Thyroid gland (tissue), 4 donors: ENCODE data around the gene WWP2. TPM values are rescaled to one million over a fixed set of nuclear protein-coding genes. Genes with fewer than 3 reads are reported as not detected.
A peak's percentile ranks its signal among the peaks of the same experiment; 100 is the strongest.

Experiments used
- DNase-seq, 2 donors: peaks; one replicate each; pipeline ENCODE4 v3.0.0-alpha.2; 2019
- H3K27ac ChIP-seq, 3 donors: fragments of 200-600 bp; sonication (generic); 1 replicate in 2 of 3; 2 replicates in 1 of 3; pipeline ENCODE4 v1.5.1; 2016 to 2019; ENCODE audit warnings: mild to moderate bottlenecking in 1 of 3, moderate library complexity in 1 of 3
- H3K27me3 ChIP-seq: fragments of 200-600 bp; sonication (generic); one replicate; pipeline ENCODE4 v1.5.1; 2019
- H3K36me3 ChIP-seq, 2 donors: fragments of 200-600 bp; sonication (generic); one replicate each; pipeline ENCODE4 v1.5.1; 2016 to 2019
- H3K4me1 ChIP-seq, 2 donors: fragments of 200-600 bp; sonication (generic); one replicate each; pipeline ENCODE4 v1.5.1; 2017 to 2019
- H3K4me3 ChIP-seq, 3 donors: fragments of 200-600 bp; sonication (generic); replicated peaks in 1 of 3; 1 replicate in 2 of 3; 2 replicates in 1 of 3; pipeline ENCODE4 v1.5.1; 2016; ENCODE audit warnings: mild to moderate bottlenecking in 1 of 3
- H3K9me3 ChIP-seq: fragments of 200-600 bp; sonication (generic); one replicate; pipeline ENCODE4 v1.5.1; 2017
- POLR2A ChIP-seq, 2 donors: fragments of 450-650 bp; IDR thresholded peaks; one replicate each; pipeline ENCODE4 v1.6.1; 2017; ENCODE audit warnings: antibody characterized with exemption in 2 of 2, mild to moderate bottlenecking in 2 of 2, moderate library complexity in 1 of 2
- WGBS, 2 donors: methylation state at CpG; one replicate each; pipeline ENCODE4 v1.1.5; 2017; 5-methylcytosine and 5-hydroxymethylcytosine counted together
- intact Hi-C: fragments of 100-400 bp; cut with DNase I; formaldehyde crosslinking; loops from one replicate; pipeline ENCODE4 v1.15.1; 2023
- total RNA-seq, 4 donors: library from RNA; depleted of rRNA; stranded (reverse); fragments of >200 nt; gene quantifications; one replicate each; pipeline ENCODE4 v1.2.3, GENCODE V29; 2016
- TF ChIP-seq, protein P1 (sequence below), 6 experiments: fragments of 200-600 bp in 3 of 6; fragments of 450-650 bp in 3 of 6; sonication (generic) in 3 of 6; IDR thresholded peaks; one replicate each; pipeline ENCODE4 v1.5.1; 2016 to 2019; ENCODE audit warnings: antibody characterized with exemption in 6 of 6, mild to moderate bottlenecking in 2 of 6, inconsistent platforms in 1 of 6, moderate library complexity in 1 of 6

WWP2 gene
- total RNA-seq, 4 donors from 2014 or later = 35.9 to 72.1 (median 47.7) TPM

DNA sequence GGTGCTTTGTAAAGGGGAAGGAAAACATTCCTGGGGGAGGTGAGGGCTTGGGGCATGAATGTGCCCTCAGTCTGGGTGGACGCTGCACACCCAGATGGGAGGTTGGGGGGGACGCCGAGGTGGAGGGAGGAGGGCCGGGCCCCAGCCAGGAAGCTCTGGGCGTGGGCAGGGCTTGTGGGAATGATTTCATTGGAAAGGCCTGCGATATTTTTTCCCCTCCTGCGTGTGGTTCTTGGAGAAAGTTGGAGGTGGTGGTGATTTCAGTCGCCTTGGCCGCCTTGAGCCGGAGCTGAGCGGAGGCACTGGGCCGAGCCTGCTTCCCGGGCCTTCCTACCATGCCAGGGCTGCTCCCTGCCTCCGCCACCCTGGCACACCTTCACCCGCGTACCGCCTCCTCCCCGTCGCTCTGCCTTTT, 162.7 kb downstream of the WWP2 start:
- no peak for DNase-seq

DNA sequence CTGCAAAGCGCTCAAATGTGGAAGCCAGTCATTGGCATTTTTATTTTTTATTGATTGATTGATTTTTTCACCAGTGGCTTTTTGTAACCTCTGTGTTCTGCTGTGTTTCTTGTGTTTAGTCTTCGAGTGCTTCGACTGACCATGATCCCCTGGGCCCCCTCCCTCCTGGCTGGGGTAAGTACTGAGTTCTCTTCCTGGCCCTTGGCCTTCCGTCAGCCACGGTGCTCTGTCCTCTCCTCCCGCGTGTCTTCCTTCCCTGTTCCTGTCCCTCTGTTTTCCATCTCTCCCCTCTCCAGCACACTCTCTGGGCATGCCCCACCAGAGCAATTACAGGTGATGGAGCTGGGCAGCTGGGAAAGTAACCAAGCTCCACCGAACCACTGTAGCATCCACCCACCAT, 163.2 kb downstream of the WWP2 start:
- Histone ChIP-seq H3K4me1 (peaks cover 0 to 9% of the 10 kb centered on the region in 2 donors), H3K27me3 (no peaks in the 10 kb centered on the region), H3K4me3 (no peak overlapping the region), H3K9me3 (no peaks in the 10 kb centered on the region), H3K36me3 (no peaks in the 10 kb centered on the region), H3K27ac (peak overlapping the region; percentile 32 to 56 (median 40))
- no peak for DNase-seq
- TF ChIP-seq, protein P1, sequence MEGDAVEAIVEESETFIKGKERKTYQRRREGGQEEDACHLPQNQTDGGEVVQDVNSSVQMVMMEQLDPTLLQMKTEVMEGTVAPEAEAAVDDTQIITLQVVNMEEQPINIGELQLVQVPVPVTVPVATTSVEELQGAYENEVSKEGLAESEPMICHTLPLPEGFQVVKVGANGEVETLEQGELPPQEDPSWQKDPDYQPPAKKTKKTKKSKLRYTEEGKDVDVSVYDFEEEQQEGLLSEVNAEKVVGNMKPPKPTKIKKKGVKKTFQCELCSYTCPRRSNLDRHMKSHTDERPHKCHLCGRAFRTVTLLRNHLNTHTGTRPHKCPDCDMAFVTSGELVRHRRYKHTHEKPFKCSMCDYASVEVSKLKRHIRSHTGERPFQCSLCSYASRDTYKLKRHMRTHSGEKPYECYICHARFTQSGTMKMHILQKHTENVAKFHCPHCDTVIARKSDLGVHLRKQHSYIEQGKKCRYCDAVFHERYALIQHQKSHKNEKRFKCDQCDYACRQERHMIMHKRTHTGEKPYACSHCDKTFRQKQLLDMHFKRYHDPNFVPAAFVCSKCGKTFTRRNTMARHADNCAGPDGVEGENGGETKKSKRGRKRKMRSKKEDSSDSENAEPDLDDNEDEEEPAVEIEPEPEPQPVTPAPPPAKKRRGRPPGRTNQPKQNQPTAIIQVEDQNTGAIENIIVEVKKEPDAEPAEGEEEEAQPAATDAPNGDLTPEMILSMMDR (IDR thresholded peaks at IDR 0.05) = no peak
- no peak for TF ChIP-seq POLR2A (IDR thresholded peaks at IDR 0.05)
- 71 to 73% methylated on average over 8 of the region's 8 CpGs for WGBS, 2 donors
- intact Hi-C loops = no loop called here

More for the DNA sequence above, 162.7 kb downstream of the WWP2 start:
- intact Hi-C loops = no loop called here
- Histone ChIP-seq H3K36me3 (no peaks in the 10 kb centered on the region), H3K4me1 (peaks cover 0 to 9% of the 10 kb centered on the region in 2 donors), H3K27ac (peak overlapping the region; percentile 32 to 56 (median 40)), H3K4me3 (no peak overlapping the region), H3K27me3 (no peaks in the 10 kb centered on the region), H3K9me3 (no peaks in the 10 kb centered on the region)
- TF ChIP-seq, protein P1 (IDR thresholded peaks at IDR 0.05) = no peak
- TF ChIP-seq POLR2A (IDR thresholded peaks at IDR 0.05) = no peak
- 73 to 76% methylated on average over 19 of the region's 19 CpGs for WGBS, 2 donors

DNA sequence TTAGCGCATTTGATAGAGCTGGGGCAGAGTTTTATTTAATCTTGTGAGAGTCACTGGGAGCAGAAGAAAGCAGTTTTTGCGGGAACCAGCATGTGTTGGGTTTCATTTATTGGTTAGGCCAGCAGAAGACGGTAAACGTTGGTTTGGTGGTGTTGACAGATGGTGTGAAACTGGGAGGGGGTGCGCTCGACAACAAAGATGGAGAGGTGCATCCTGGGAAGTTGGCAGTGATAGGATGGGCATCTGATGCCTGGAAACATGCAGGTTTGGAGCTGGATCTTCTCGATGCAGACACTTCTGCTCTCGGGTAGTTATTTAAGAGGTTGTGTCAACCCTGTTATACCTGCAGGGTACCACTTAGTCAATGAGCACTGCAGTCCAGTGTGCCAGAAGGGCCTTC, 164.1 kb downstream of the WWP2 start:
- Histone ChIP-seq H3K36me3 (peaks cover 0 to under 1% of the 10 kb centered on the region in 2 donors), H3K27ac (peak overlapping the region in 1 of 3 donors; percentile 40), H3K4me3 (no peak overlapping the region), H3K4me1 (peaks cover 0 to 9% of the 10 kb centered on the region in 2 donors), H3K9me3 (no peaks in the 10 kb centered on the region), H3K27me3 (no peaks in the 10 kb centered on the region)
- intact Hi-C loops = no loop called here
- WGBS, 2 donors = 88 to 93% methylated on average over 8 of the region's 8 CpGs
- DNase-seq = no peak
- no peak for TF ChIP-seq POLR2A (IDR thresholded peaks at IDR 0.05)
- TF ChIP-seq, protein P1 (IDR thresholded peaks at IDR 0.05) = no peak

DNA sequence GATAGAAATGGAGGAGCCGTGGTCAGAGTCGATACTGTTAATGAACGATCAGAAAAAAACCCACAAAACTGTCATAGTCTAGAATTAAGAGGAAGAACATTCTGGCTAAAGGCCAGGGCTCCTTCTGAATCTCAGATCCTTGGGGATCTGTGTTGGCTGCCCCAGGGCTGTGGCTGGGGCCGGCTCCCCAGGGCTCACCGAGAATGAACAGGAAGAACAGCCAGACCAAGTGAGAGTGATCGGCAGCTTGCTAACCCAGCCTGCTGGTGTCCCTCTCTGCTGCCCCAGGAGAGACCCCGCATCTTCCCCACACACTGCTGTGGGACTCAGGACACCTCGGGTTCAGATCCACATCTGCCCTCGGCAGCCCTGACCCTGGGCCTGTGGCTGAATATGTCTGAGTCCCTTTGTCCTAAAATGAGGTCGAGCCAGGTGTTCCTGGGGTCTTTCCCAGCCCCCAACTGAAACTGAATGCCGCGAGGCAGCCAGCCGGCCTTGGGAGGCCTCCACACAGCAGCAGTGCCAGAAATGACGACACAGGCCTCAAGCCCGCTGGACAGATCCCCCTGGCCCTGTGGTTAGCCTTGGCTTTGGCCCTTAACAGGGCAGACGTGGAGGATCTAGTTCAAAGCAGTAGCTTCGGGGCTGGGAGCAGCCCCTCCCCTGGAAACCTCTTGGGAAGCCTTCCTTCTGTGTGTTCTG, 165.1 kb downstream of the WWP2 start:
- H3K4me3 ChIP-seq = no peak overlapping the region
- H3K36me3 ChIP-seq = peaks cover 9% of the 10 kb centered on the region in 2 donors
- WGBS, 2 donors = 73 to 76% methylated on average over 15 to 16 of the region's 17 CpGs
- TF ChIP-seq, protein P1 (IDR thresholded peaks at IDR 0.05) = no peak
- TF ChIP-seq POLR2A (IDR thresholded peaks at IDR 0.05) = no peak
- DNase-seq = no peak
- H3K27me3 ChIP-seq = no peaks in the 10 kb centered on the region
- H3K9me3 ChIP-seq = no peaks in the 10 kb centered on the region
- H3K4me1 ChIP-seq = peaks cover 0 to 9% of the 10 kb centered on the region in 2 donors
- intact Hi-C loops = no loop called here
- peak overlapping the region; percentile 13 to 37 (median 35) for H3K27ac ChIP-seq

DNA sequence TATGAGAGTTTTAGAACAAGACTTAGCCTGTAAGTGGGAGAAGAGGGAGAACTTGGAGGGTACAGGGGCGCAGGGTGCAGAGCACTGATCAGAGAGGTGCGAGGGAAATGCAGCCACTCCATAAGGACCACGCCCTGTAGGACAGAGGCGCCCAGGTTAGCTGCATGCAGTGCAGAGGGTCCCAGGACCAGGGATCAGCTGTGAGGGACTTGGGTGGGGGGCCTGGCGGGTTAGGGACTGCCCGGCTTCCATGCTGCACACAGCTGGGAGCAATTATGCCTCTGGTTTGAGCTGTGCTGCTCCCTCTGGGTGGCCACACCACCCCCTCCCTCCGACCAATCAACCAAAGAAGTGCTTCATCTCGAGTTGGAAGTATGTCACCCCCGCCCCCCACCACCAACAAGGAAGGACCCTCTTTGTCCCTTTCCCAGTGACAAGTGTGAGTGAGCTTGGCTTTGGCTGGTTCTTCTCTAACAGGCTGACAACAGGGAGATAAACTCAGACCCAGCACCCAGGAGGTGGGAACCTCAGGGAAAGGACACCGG, 166.8 kb downstream of the WWP2 start:
- H3K4me1 ChIP-seq = peaks cover 0 to 9% of the 10 kb centered on the region in 2 donors
- H3K27me3 ChIP-seq = no peaks in the 10 kb centered on the region
- no peak overlapping the region for H3K4me3 ChIP-seq
- no peaks in the 10 kb centered on the region for H3K9me3 ChIP-seq
- no peak overlapping the region for H3K27ac ChIP-seq
- no peak for TF ChIP-seq POLR2A (IDR thresholded peaks at IDR 0.05)
- TF ChIP-seq, protein P1 (IDR thresholded peaks at IDR 0.05) = no peak
- intact Hi-C loops = no loop called here
- H3K36me3 ChIP-seq = peaks cover 18 to 24% of the 10 kb centered on the region in 2 donors
- no peak for DNase-seq
- 86 to 93% methylated on average over 10 of the region's 10 CpGs for WGBS, 2 donors
